Measurements from ENCODE around the gene BRIP1. TPM values are rescaled to one million over a fixed set of nuclear protein-coding genes. Genes with fewer than 3 reads are reported as not detected.

Gene BRIP1
- total and polyA plus RNA-seq, 10 of the 15 experiments (the other 5 are each of a cell fraction or from before 2014, with no cell fraction given) = 4.0 to 24.2 (median 12.8) TPM

GRCh38 chr17:61736438-61736837 is 126.9 kb downstream of the BRIP1 start:
- RAD21 ChIA-PET (ENCODE audit: unreplicated experiment) = no interaction called here
- intact Hi-C loops (cut with micrococcal nuclease; ENCODE audit: unreplicated experiment) (no loop called here), in situ Hi-C loops (cut with MboI) (no loop called here)
- Histone ChIP-seq H3K4me3 (no peak overlapping the region), H4K20me1 (ENCODE audit: control insufficient read depth, insufficient read depth) (no peaks in the 10 kb centered on the region), H3K79me2 (ENCODE audit: control insufficient read depth, insufficient read depth, low read length) (no peaks in the 10 kb centered on the region), H3K36me3 (ENCODE audit: control insufficient read depth in 2 of 2, insufficient read depth in 2 of 2, low read length in 1 of 2) (no peaks in the 10 kb centered on the region; a peak in 1 of 4 replicates), H3K27me3 (replicated peaks in 1 of 2; ENCODE audit: control insufficient read depth in 2 of 2, insufficient read depth in 2 of 2, low read length in 1 of 2) (no peaks in the 10 kb centered on the region), H3K9me3 (replicated peaks; ENCODE audit: control insufficient read depth, insufficient read depth, low read length) (no peaks in the 10 kb centered on the region; the same call in 1 of the 3 replicates), H3K27ac (ENCODE audit: control insufficient read depth, insufficient read depth) (no peak overlapping the region), H2AFZ (ENCODE audit: control insufficient read depth, low read depth, low read length) (no peak overlapping the region), H3K4me2 (ENCODE audit: control insufficient read depth, insufficient read depth) (no peak overlapping the region), H3K4me1 (ENCODE audit: control insufficient read depth, insufficient read depth, low read length) (no peaks in the 10 kb centered on the region), H3K9ac (ENCODE audit: control insufficient read depth, insufficient read depth, low read length) (no peak overlapping the region)
- TF ChIP-seq ETV6 (conservative IDR thresholded peaks at IDR 0.05 in 1 of 2, IDR thresholded peaks at IDR 0.05 in 1 of 2; ENCODE audit: borderline replicate concordance in 1 of 2, low read depth in 1 of 2) (peak in 1 of 2 experiments; percentile 94; a peak in 2 of 4 replicates), GATAD2B (conservative IDR thresholded peaks at IDR 0.05; ENCODE audit: low read depth) (no peak), TAF1 (IDR thresholded peaks at IDR 0.05; ENCODE audit: borderline replicate concordance, low read depth, low read length) (no peak), MEF2A (IDR thresholded peaks at IDR 0.05; ENCODE audit: insufficient read depth, low read depth, low read length) (no peak), NFXL1 (IDR thresholded peaks at IDR 0.05; ENCODE audit: borderline replicate concordance) (peak; percentile 68; the same call in 1 of the 2 replicates)
- SMC1A ChIA-PET (ENCODE audit: uncharacterized antibody, unreplicated experiment) = interaction anchor here (0.6 to 1.1 kb wide), 3 partner anchors 14 to 245 kb away, joined by 3 to 5 read pairs (median 3); no protein-coding TSS in a partner anchor
- CTCF ChIA-PET = no interaction called here
- no peak for DNase-seq (ENCODE audit: low read depth, low spot score)
- no peak for ATAC-seq
- no peak for FAIRE-seq
- no TSS peak for BruUV-seq (replicated peaks)
- POLR2A ChIA-PET = no interaction called here

- DNase-seq (ENCODE audit: low read depth, low spot score) = no peak
- no peak overlapping the region for H3K9ac ChIP-seq (ENCODE audit: control insufficient read depth, insufficient read depth, low read length)
- no peaks in the 10 kb centered on the region for H3K4me1 ChIP-seq (ENCODE audit: control insufficient read depth, insufficient read depth, low read length)
- no peak for FAIRE-seq
- no peaks in the 10 kb centered on the region for H4K20me1 ChIP-seq (ENCODE audit: control insufficient read depth, insufficient read depth)
- ChIA-PET SMC1A (ENCODE audit: uncharacterized antibody, unreplicated experiment) (interaction anchor here (0.7 to 1.1 kb wide), 3 partner anchors 13 to 245 kb away, joined by 3 to 5 read pairs (median 4); no protein-coding TSS in a partner anchor), CTCF (no interaction called here), RAD21 (ENCODE audit: unreplicated experiment) (no interaction called here), POLR2A (no interaction called here)
- no peak overlapping the region for H3K4me3 ChIP-seq
- in situ Hi-C loops (cut with MboI) = no loop called here
- no TSS peak for BruUV-seq (replicated peaks)
- TF ChIP-seq BCL3 (IDR thresholded peaks at IDR 0.05; ENCODE audit: borderline replicate concordance, insufficient read depth, low read depth, low read length, poor library complexity, severe bottlenecking) = no peak
- peak; percentile 87; the same call in 1 of the 2 replicates for TF ChIP-seq NFXL1 (IDR thresholded peaks at IDR 0.05; ENCODE audit: borderline replicate concordance)
- 71% methylated on average over 2 of the region's 2 CpGs for WGBS (ENCODE audit: insufficient coverage, insufficient replicate concordance, low lambda C conversion rate, missing lambda C conversion rate)
- H3K79me2 ChIP-seq (ENCODE audit: control insufficient read depth, insufficient read depth, low read length) = no peaks in the 10 kb centered on the region
- H3K9me3 ChIP-seq (replicated peaks; ENCODE audit: control insufficient read depth, insufficient read depth, low read length) = no peaks in the 10 kb centered on the region; the same call in 1 of the 3 replicates
- no peaks in the 10 kb centered on the region; a peak in 1 of 4 replicates for H3K36me3 ChIP-seq (ENCODE audit: control insufficient read depth in 2 of 2, insufficient read depth in 2 of 2, low read length in 1 of 2)
- no peaks in the 10 kb centered on the region for H3K27me3 ChIP-seq (replicated peaks in 1 of 2; ENCODE audit: control insufficient read depth in 2 of 2, insufficient read depth in 2 of 2, low read length in 1 of 2)
- ATAC-seq = no peak
- no peak overlapping the region for H3K27ac ChIP-seq (ENCODE audit: control insufficient read depth, insufficient read depth)
- no peak overlapping the region for H3K4me2 ChIP-seq (ENCODE audit: control insufficient read depth, insufficient read depth)
- intact Hi-C loops (cut with micrococcal nuclease; ENCODE audit: unreplicated experiment) = no loop called here
- no peak overlapping the region for H2AFZ ChIP-seq (ENCODE audit: control insufficient read depth, low read depth, low read length)
Measured at GRCh38 chr17:61735807-61736206, 127.5 kb downstream of the BRIP1 start.
